HepG2 (cell line): ENCODE results near the gene MLX. TPM values are rescaled to one million over a fixed set of nuclear protein-coding genes. Genes with fewer than 3 reads are reported as not detected.
A peak's percentile ranks its signal among the peaks of the same experiment; 100 is the strongest.

Source experiments
- ATF7 ChIP-seq, 2 experiments: fragments of 450-650 bp in 1 of 2; sonication (generic) in 1 of 2; formaldehyde crosslinking in 1 of 2; IDR thresholded peaks; 2 replicates each; pipeline versions ENCODE4 v1.4.0 to v1.6.1; 2016 to 2020; ENCODE audit warnings: antibody characterized with exemption in 1 of 2, mild to moderate bottlenecking in 1 of 2, missing genetic modification reagents in 1 of 2
- DMAP1 ChIP-seq: IDR thresholded peaks from 2 replicates; pipeline ENCODE4 v1.6.1; 2016
- DPF2 ChIP-seq: sonication (generic); formaldehyde crosslinking; IDR thresholded peaks from 2 replicates; pipeline ENCODE4 v1.4.0; 2020; ENCODE audit warnings: mild to moderate bottlenecking, low read depth, missing genetic modification reagents, borderline replicate concordance
- FOXP1 ChIP-seq, 2 experiments: fragments of 450-650 bp in 1 of 2; IDR thresholded peaks; 2 replicates each; pipeline ENCODE4 v1.6.1; 2017 to 2018; ENCODE audit warnings: antibody characterized with exemption in 1 of 2
- HHEX ChIP-seq: IDR thresholded peaks from 2 replicates; pipeline ENCODE4 v1.6.1; 2016; ENCODE audit warnings: control low read depth
- IRX3 ChIP-seq: sonication (generic); formaldehyde crosslinking; IDR thresholded peaks from 2 replicates; pipeline ENCODE4 v1.8.1; 2023; ENCODE audit warnings: mild to moderate bottlenecking, low read depth, missing genetic modification reagents, borderline replicate concordance
- ISX ChIP-seq: sonication (generic); formaldehyde crosslinking; conservative IDR thresholded peaks from 2 replicates; pipeline ENCODE4 v1.5.0; 2020; ENCODE audit warnings: missing genetic modification reagents
- MATR3 ChIP-seq: sonication (generic); formaldehyde crosslinking; IDR thresholded peaks from 2 replicates; pipeline ENCODE4 v1.4.0; 2020; ENCODE audit warnings: missing genetic modification reagents
- NFRKB ChIP-seq: fragments of 450-650 bp; IDR thresholded peaks from 2 replicates; pipeline ENCODE4 v1.6.1; 2017
- PCBP2 ChIP-seq: fragments of 200-400 bp; formaldehyde crosslinking; optimal IDR thresholded peaks from 2 replicates; pipeline ENCODE3; 2018; ENCODE audit warnings: low read length, low read depth; ENCODE audit not compliant: poor library complexity, severe bottlenecking
- PHF5A ChIP-seq: IDR thresholded peaks from one replicate; pipeline ENCODE4 v1.6.1; 2018; ENCODE audit warnings: low read depth, missing genetic modification reagents; ENCODE audit not compliant: unreplicated experiment
- POLR2AphosphoS5 ChIP-seq: IDR thresholded peaks from 2 replicates; pipeline ENCODE4 v1.6.1; 2012; ENCODE audit warnings: low read depth, low read length
- RFXAP ChIP-seq: sonication (generic); formaldehyde crosslinking; IDR thresholded peaks from 2 replicates; pipeline ENCODE4 v1.4.0; 2020; ENCODE audit warnings: missing genetic modification reagents, borderline replicate concordance
- RNF2 ChIP-seq: fragments of 450-650 bp; conservative IDR thresholded peaks from 2 replicates; pipeline ENCODE4 v1.6.1; 2016; ENCODE audit warnings: low read depth
- ZNF17 ChIP-seq: sonication (generic); formaldehyde crosslinking; IDR thresholded peaks from 2 replicates; pipeline ENCODE4 v1.5.0; 2020; ENCODE audit warnings: mild to moderate bottlenecking, missing genetic modification reagents
- ZNF20 ChIP-seq: sonication (generic); formaldehyde crosslinking; IDR thresholded peaks from 2 replicates; pipeline ENCODE4 v1.4.0; 2020; ENCODE audit warnings: mild to moderate bottlenecking, moderate library complexity, missing genetic modification reagents
- ZNF460 ChIP-seq: sonication (generic); formaldehyde crosslinking; IDR thresholded peaks from 2 replicates; pipeline ENCODE4 v1.5.1; 2020; ENCODE audit warnings: missing genetic modification reagents, mild to moderate bottlenecking, borderline replicate concordance
- ZSCAN22 ChIP-seq: sonication (generic); formaldehyde crosslinking; IDR thresholded peaks from 2 replicates; pipeline ENCODE4 v1.4.0; 2020; ENCODE audit warnings: mild to moderate bottlenecking, missing genetic modification reagents
- polyA plus RNA-seq, 8 experiments: library from polyadenylated mRNA; depleted of rRNA in 3 of 8; stranded (reverse) in 7 of 8; unstranded in 1 of 8; fragments of >200 nt; fragmentation: Illumina TruSeq in 4 of 8; extraction: Trizol in 4 of 8; gene quantifications; 2 replicates each; pipeline versions ENCODE4 v1.2.1 to v1.2.3, GENCODE V29; 2011 to 2016; ENCODE audit warnings: low read depth in 4 of 8, missing spikeins in 1 of 8, mixed read lengths in 1 of 8; ENCODE audit not compliant: insufficient read depth in 1 of 8
- total RNA-seq, 5 experiments: library from RNA; depleted of rRNA; stranded (reverse); fragments of >200 nt; fragmentation: Illumina TruSeq; extraction: Trizol; gene quantifications; 2 replicates each; pipeline ENCODE4 v1.2.3, GENCODE V29; 2016; ENCODE audit warnings: low read depth in 1 of 5
- TF ChIP-seq, protein P1 (sequence below): IDR thresholded peaks from 2 replicates; pipeline ENCODE4 v1.4.0; 2020; ENCODE audit warnings: mild to moderate bottlenecking, missing genetic modification reagents
- TF ChIP-seq, protein P2 (sequence below): sonication (generic); formaldehyde crosslinking; IDR thresholded peaks from 2 replicates; pipeline ENCODE4 v1.4.0; 2020; ENCODE audit warnings: missing genetic modification reagents
- TF ChIP-seq, protein P3 (sequence below): sonication (generic); formaldehyde crosslinking; IDR thresholded peaks from 2 replicates; pipeline ENCODE4 v1.5.0; 2020; ENCODE audit warnings: mild to moderate bottlenecking, low read depth, missing genetic modification reagents, borderline replicate concordance

MLX gene
- total and polyA plus RNA-seq, 2 of the 13 experiments (the other 11 are each of a cell fraction or from before 2014, with no cell fraction given) = 38.9 to 74.4 TPM

DNA sequence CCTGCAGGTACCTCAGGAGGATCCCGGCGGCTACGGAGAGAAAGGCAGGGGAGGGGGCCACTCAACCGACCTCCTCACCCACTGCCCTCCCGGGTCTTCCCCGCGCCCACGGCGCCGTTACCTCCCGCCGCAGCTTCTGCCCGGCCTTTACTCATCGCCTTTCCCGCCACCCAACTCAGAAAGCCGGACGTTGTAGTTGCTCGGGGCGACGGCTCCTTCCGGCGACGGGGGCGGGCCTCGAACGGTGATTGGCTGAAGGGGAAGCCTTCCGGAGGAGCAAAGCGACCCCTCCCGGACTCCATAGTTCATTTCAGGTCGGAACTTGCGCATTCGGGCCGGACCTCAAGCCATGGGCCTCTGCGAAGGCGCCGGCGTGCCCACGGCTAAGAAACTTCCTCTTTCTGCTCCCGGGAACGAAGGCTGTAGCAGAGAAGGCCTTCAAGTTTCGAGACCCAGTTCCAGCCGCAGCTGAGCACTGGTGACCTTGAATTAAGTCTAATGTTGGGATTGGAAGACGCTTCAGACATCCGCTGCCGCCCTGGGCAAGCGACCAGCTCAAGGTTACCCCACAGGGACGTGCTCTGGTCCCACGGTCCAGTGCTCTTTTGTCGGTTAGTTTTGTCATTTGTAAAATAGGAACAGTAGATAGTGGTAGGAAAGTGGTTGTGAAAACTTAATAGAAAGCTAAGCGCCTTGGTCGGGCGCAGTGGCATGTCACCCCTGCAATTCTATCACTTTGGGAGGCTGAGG, 10.8 kb downstream of the MLX start, which contains the start of gene PSMC3IP (continued):
- TF ChIP-seq MATR3 (CRISPR knock-in tag) (no peak), ATF7 (IDR thresholded peaks at IDR 0.05) (no peak), ATF7 (CRISPR knock-in tag; IDR thresholded peaks at IDR 0.05) (0 out of 2 replicates have a peak, but pooled peaks have one; percentile 24), HHEX (no peak), PCBP2 (no peak), RFXAP (CRISPR knock-in tag) (peak; percentile 64; the same call in 1 of the 2 replicates), RNF2 (peak; percentile 75), ISX (CRISPR knock-in tag) (0 out of 2 replicates have a peak, but pooled peaks have one; percentile 34), ZNF20 (CRISPR knock-in tag) (no peak), DPF2 (CRISPR knock-in tag) (0 out of 2 replicates have a peak, but pooled peaks have one; percentile 15), FOXP1 (IDR thresholded peaks at IDR 0.05) (no peak), FOXP1 (CRISPR knock-in tag; IDR thresholded peaks at IDR 0.05) (no peak), PHF5A (CRISPR knock-in tag) (peak; percentile 45), ZNF460 (CRISPR knock-in tag) (no peak), NFRKB (no peak), ZNF17 (CRISPR knock-in tag) (no peak), POLR2AphosphoS5 (peak; percentile 96), IRX3 (CRISPR knock-in tag) (peak; percentile 89), ZSCAN22 (0 out of 2 replicates have a peak, but pooled peaks have one; percentile 50), DMAP1 (peak; percentile 89; the same call in 1 of the 2 replicates)
- TF ChIP-seq, protein P1, sequence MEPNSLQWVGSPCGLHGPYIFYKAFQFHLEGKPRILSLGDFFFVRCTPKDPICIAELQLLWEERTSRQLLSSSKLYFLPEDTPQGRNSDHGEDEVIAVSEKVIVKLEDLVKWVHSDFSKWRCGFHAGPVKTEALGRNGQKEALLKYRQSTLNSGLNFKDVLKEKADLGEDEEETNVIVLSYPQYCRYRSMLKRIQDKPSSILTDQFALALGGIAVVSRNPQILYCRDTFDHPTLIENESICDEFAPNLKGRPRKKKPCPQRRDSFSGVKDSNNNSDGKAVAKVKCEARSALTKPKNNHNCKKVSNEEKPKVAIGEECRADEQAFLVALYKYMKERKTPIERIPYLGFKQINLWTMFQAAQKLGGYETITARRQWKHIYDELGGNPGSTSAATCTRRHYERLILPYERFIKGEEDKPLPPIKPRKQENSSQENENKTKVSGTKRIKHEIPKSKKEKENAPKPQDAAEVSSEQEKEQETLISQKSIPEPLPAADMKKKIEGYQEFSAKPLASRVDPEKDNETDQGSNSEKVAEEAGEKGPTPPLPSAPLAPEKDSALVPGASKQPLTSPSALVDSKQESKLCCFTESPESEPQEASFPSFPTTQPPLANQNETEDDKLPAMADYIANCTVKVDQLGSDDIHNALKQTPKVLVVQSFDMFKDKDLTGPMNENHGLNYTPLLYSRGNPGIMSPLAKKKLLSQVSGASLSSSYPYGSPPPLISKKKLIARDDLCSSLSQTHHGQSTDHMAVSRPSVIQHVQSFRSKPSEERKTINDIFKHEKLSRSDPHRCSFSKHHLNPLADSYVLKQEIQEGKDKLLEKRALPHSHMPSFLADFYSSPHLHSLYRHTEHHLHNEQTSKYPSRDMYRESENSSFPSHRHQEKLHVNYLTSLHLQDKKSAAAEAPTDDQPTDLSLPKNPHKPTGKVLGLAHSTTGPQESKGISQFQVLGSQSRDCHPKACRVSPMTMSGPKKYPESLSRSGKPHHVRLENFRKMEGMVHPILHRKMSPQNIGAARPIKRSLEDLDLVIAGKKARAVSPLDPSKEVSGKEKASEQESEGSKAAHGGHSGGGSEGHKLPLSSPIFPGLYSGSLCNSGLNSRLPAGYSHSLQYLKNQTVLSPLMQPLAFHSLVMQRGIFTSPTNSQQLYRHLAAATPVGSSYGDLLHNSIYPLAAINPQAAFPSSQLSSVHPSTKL = peak; percentile 54
- TF ChIP-seq, protein P2, sequence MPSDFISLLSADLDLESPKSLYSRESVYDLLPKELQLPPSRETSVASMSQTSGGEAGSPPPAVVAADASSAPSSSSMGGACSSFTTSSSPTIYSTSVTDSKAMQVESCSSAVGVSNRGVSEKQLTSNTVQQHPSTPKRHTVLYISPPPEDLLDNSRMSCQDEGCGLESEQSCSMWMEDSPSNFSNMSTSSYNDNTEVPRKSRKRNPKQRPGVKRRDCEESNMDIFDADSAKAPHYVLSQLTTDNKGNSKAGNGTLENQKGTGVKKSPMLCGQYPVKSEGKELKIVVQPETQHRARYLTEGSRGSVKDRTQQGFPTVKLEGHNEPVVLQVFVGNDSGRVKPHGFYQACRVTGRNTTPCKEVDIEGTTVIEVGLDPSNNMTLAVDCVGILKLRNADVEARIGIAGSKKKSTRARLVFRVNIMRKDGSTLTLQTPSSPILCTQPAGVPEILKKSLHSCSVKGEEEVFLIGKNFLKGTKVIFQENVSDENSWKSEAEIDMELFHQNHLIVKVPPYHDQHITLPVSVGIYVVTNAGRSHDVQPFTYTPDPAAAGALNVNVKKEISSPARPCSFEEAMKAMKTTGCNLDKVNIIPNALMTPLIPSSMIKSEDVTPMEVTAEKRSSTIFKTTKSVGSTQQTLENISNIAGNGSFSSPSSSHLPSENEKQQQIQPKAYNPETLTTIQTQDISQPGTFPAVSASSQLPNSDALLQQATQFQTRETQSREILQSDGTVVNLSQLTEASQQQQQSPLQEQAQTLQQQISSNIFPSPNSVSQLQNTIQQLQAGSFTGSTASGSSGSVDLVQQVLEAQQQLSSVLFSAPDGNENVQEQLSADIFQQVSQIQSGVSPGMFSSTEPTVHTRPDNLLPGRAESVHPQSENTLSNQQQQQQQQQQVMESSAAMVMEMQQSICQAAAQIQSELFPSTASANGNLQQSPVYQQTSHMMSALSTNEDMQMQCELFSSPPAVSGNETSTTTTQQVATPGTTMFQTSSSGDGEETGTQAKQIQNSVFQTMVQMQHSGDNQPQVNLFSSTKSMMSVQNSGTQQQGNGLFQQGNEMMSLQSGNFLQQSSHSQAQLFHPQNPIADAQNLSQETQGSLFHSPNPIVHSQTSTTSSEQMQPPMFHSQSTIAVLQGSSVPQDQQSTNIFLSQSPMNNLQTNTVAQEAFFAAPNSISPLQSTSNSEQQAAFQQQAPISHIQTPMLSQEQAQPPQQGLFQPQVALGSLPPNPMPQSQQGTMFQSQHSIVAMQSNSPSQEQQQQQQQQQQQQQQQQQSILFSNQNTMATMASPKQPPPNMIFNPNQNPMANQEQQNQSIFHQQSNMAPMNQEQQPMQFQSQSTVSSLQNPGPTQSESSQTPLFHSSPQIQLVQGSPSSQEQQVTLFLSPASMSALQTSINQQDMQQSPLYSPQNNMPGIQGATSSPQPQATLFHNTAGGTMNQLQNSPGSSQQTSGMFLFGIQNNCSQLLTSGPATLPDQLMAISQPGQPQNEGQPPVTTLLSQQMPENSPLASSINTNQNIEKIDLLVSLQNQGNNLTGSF (CRISPR knock-in tag) = no peak; the same call in 1 of the 2 replicates
- TF ChIP-seq, protein P3, sequence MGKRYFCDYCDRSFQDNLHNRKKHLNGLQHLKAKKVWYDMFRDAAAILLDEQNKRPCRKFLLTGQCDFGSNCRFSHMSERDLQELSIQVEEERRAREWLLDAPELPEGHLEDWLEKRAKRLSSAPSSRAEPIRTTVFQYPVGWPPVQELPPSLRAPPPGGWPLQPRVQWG (CRISPR knock-in tag) = no peak
